Measurements from ENCODE around the gene DCP1A.
"Not testable (repeated sequence)": the region's sequence is repeated elsewhere in the genome, so short reads cannot be mapped to it uniquely, and the experiment has no call there.

The DCP1A gene

DNA sequence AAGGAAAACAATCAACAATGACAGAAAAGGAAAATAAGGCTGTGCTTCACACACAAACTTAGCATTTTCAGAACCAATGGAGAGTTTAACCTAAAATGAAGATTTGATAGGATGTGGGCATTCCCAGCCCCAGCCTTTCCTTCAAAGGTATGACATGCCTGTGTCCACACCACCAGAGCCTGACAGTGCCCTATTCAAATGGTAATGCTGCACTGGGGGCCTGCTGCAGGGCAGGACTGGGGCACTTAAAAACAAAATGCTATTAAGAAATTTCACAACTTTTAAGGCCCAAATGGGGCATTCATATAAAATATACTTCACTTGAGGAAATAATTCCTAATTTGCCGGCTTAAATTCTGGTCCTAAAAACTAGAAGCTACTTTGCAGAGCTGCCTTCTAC lies 60.6 kb downstream of the DCP1A start:
- TF ChIP-seq, protein P1, sequence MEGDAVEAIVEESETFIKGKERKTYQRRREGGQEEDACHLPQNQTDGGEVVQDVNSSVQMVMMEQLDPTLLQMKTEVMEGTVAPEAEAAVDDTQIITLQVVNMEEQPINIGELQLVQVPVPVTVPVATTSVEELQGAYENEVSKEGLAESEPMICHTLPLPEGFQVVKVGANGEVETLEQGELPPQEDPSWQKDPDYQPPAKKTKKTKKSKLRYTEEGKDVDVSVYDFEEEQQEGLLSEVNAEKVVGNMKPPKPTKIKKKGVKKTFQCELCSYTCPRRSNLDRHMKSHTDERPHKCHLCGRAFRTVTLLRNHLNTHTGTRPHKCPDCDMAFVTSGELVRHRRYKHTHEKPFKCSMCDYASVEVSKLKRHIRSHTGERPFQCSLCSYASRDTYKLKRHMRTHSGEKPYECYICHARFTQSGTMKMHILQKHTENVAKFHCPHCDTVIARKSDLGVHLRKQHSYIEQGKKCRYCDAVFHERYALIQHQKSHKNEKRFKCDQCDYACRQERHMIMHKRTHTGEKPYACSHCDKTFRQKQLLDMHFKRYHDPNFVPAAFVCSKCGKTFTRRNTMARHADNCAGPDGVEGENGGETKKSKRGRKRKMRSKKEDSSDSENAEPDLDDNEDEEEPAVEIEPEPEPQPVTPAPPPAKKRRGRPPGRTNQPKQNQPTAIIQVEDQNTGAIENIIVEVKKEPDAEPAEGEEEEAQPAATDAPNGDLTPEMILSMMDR (IDR thresholded peaks at IDR 0.05; ENCODE audit: insufficient read depth, missing control alignments), result no peak
- no peak for DNase-seq (ENCODE audit: insufficient read length, low spot score)
- no peak for FAIRE-seq

DNA sequence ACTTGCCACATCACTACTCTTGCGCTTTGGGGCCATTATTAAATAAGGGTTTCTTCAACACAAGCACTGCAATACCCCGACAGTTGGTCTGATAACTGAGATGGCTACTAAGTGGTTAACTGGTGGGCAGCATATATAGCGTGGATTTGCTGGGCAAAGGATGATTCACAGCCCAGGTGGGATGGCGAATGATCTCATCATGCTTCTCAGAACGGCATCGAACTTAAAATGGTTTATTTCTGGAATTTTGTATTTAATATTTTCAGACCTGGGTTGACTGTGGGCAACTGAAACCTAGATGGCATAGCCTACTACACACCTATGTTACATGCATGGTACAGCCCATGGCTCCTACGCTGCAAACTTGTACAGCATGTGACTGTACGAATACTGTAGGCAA lies 64.8 kb downstream of the DCP1A start:
- no peak for FAIRE-seq
- no peak for DNase-seq (ENCODE audit: insufficient read length, low spot score)
- TF ChIP-seq, protein P1 (IDR thresholded peaks at IDR 0.05; ENCODE audit: insufficient read depth, missing control alignments), result no peak

DNA sequence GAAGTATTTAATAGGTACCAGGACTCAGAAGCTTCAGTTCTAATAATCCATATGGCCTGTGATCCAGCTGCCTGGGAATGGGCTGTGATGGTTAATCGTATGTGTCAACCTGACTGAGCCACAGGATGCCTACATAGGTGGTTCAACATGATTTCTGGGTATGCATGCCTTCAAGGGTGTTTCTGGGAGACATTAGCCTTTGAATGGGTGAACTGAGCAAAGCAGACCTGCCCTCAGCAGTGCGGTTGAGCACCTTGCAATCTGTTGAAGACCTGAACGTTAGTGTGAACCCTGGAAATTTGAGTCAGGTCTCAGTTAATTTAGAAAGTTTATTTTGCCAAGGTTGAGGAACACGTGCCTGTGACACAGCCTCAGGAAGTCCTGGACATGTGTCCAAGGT lies 68.7 kb downstream of the DCP1A start:
- FAIRE-seq (no peak), DNase-seq (ENCODE audit: insufficient read length, low spot score) (no peak)
- TF ChIP-seq, protein P1 (IDR thresholded peaks at IDR 0.05; ENCODE audit: insufficient read depth, missing control alignments), result no peak

DNA sequence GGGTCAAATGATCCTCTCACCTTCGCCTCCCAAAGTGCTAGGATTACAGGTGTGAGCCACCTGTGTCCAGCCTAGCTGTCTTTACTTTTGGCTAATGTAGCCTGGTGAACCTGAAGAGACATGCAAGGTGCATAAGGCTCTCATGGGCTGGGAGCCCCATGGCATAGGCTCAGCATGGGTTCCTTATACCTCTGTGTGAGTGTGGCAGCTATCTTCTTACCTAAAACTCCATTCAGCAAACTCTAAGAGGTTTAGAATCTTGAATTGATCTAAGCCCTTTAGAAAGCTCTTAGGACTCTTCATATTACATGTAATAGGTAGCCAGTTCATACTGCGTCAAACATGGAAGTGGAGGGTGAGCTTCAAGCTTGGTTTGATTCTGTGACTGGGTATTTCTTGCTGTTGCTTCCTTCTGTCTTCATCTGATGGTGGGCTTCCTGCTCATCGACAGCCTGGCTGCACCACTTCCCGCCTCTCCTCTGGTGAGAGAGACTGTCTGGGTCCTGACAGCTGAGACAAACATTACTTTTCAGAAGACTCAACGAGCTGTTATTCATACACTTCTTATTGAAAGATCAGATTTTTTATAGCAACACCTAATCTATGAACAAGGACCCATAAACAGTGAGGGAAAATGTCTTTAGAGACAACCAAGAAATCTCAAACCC lies 72.3 kb downstream of the DCP1A start:
- TF ChIP-seq, protein P1 (IDR thresholded peaks at IDR 0.05; ENCODE audit: insufficient read depth, missing control alignments), result no peak
- FAIRE-seq (no peak), DNase-seq (ENCODE audit: insufficient read length, low spot score) (no peak)

DNA sequence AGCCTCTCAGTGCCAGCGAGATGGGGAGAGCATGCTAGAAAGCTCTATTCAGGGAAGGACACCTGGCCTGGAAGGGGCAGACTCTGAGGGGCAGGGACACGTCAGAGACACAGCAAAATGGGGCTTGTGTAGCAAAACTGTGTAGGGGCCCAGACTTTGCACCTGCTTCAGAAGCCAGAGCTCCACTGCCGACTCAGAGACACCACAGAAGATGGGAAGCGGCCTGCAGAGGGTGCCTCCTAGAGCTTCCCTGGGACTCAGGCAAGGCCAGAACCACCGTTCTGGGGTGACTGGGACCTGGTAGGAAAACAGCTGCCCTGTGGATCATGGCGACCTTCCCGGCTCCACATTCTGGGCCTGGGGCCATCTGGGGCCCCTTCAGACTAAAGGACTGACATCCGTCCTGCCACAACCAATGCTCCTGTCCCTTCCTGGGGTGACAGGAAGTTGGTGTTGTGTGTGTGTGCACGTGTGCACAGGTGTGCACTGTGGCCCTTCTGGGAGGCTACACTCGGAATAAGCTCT lies 74.1 kb downstream of the DCP1A start:
- FAIRE-seq (no peak), DNase-seq (ENCODE audit: insufficient read length, low spot score) (no peak)
- TF ChIP-seq, protein P1 (IDR thresholded peaks at IDR 0.05; ENCODE audit: insufficient read depth, missing control alignments), result no peak

DNA sequence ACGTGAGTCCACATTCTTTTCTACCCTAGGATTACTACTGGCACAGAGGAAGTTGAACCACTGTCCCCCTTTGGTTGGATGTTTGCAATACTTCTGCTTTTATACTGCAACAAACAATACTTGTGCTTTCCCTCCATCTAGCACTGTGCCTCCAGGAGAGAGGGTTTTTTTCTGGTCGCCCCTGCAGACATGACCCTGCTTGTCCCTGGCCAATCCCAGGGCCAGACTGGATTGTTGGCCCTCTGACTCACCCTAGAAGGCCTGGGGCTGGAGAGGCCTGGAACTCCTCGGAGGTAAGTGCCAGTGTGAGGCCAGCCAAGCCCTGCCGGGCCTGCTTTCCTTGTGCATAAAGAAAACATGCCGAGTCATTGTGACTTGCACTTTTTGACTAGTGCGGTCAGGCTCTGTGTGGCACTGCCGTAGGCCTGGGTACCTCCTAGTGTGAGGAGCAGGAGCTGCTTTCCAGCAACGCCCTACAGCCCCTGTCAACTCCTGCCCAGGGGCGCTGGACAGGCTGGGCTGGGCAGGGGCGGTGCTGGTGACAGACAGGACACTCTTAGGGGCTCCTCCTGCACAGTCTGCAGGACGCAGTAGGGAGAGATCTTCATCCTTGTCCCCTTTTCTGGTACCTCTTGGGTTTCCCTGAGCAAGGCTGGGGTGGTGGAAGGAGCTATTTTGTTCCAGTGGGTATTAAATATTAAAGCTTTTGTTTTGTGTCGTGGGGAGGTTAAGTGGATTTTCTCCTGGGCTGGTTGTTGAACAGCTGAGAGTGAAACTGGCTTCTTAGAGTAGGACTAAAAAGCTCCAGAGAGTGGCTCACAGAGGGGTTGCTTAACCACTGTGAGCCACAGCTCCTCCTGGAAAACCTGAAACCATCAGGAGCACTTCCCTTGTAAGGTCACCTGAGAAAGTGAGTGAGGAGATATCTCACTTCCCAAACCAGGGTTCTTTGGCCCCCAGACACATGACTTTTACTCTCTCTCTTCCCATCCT lies 77.2 kb downstream of the DCP1A start:
- DNase-seq (ENCODE audit: insufficient read length, low spot score) (no peak), FAIRE-seq (no peak)
- TF ChIP-seq, protein P1 (IDR thresholded peaks at IDR 0.05; ENCODE audit: insufficient read depth, missing control alignments), result no peak

DNA sequence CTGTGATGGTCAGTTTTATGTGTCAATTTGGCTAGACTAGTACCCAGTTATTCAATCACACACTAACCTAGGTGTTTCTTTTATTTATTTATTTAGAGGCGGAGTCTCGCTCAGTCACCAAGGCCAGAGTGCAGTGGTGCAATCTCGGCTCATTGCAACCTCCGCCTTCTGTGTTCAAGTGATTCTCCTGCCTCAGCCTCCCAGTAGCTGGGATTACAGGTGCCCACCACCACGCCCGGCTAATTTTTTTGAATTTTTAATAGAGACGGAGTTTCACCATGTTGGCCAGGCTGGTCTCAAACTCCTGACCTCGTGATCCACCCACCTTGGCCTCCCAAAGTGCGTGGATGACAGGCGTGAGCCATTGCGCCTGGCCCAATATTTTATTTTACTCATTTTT lies 78.2 kb downstream of the DCP1A start:
- DNase-seq (ENCODE audit: insufficient read length, low spot score); FAIRE-seq: not testable (repeated sequence)

All from D721Med (cell line).